ENCODE measurements around the gene ZFP36L1. TPM values are rescaled to one million over a fixed set of nuclear protein-coding genes. Genes with fewer than 3 reads are reported as not detected.
A peak's percentile ranks its signal among the peaks of the same experiment; 100 is the strongest.

Gene ZFP36L1, protein sequence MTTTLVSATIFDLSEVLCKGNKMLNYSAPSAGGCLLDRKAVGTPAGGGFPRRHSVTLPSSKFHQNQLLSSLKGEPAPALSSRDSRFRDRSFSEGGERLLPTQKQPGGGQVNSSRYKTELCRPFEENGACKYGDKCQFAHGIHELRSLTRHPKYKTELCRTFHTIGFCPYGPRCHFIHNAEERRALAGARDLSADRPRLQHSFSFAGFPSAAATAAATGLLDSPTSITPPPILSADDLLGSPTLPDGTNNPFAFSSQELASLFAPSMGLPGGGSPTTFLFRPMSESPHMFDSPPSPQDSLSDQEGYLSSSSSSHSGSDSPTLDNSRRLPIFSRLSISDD
- 100 to 1,000 TPM in 5 of 6 donors, 10 to 100 TPM in 1; 99.2 to 447 (median 302) TPM for polyA plus RNA-seq (ENCODE audit: low read depth in 6 of 6)

DNA sequence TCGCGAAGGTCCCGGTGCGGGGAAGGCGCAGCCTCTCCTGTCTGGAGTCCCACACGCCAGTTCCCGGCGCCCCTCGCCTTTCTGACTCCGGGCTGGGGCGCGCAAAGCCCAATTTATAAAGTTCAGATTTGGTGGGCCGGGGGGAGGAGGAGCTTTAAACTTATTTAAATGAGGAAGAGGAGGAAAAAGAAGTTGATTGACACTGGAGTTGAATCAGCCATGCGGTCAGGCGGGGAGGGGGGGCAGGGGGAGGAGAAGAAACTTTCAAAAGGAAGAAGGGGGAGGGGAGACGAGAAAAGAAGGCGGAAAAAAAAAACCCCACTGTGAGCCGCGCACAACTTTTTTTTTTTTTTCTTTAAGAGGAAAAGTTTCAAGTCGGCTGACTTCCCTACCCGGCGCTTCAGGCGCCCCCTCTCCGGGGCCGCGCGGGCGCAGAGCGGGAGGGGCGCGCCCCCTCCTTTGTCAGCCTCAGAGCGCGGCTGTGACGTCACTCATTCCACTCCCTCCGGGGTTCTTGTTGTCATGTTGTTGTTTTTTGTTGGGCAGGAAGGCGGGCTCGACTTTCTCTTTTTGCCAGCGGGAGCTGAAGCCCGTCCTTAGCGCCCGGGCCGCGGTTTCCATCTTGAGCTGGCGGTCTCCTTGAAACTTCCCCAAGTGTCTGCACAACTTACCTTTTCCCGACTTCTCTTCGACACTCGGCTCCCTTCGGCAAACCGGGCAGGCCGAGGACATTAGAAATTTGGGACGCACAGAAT is at the start of gene ZFP36L1:
Gene ZFP36L1, minus strand, starts transcription at position 89 of the 755 bp plus-strand sequence. CDS start 129 bp downstream, outside the sequence.
- Mint-ChIP-seq H3K4me1 (peaks cover 52 to 61% (median 59%) of the 10 kb centered on the region in 3 donors), H3K4me3 (peak within 1 kb of the TSS; percentile 91 to 100 (median 99)), H3K9me3 (peaks cover 0 to 3% (median 0%) of the 10 kb centered on the region in 7 donors), H3K27ac (peak within 1 kb of the TSS; percentile 99 to 100 (median 100)), H3K36me3 (peaks cover 22 to 37% of the 10 kb centered on the region in 2 donors), H3K27me3 (no peaks in the 10 kb centered on the region)
- DNase-seq: peak; percentile 91
- peak; percentile 38 to 44 for ATAC-seq (ENCODE audit: low read depth in 2 of 2)

GRCh38 chr14:68842298-68842697 is 49.4 kb upstream of the ZFP36L1 start:
- Mint-ChIP-seq H3K4me3 (peak overlapping the region in 1 of 8 donors; percentile 2), H3K9me3 (peaks cover 0 to 5% (median 0%) of the 10 kb centered on the region in 7 donors), H3K27ac (peak overlapping the region in 1 of 6 donors; percentile 34), H3K4me1 (peaks cover 5 to 29% (median 26%) of the 10 kb centered on the region in 3 donors), H3K36me3 (peaks cover 0 to 3% of the 10 kb centered on the region in 2 donors), H3K27me3 (no peaks in the 10 kb centered on the region)
- DNase-seq (no peak), ATAC-seq (ENCODE audit: low read depth in 2 of 2) (no peak)

DNA sequence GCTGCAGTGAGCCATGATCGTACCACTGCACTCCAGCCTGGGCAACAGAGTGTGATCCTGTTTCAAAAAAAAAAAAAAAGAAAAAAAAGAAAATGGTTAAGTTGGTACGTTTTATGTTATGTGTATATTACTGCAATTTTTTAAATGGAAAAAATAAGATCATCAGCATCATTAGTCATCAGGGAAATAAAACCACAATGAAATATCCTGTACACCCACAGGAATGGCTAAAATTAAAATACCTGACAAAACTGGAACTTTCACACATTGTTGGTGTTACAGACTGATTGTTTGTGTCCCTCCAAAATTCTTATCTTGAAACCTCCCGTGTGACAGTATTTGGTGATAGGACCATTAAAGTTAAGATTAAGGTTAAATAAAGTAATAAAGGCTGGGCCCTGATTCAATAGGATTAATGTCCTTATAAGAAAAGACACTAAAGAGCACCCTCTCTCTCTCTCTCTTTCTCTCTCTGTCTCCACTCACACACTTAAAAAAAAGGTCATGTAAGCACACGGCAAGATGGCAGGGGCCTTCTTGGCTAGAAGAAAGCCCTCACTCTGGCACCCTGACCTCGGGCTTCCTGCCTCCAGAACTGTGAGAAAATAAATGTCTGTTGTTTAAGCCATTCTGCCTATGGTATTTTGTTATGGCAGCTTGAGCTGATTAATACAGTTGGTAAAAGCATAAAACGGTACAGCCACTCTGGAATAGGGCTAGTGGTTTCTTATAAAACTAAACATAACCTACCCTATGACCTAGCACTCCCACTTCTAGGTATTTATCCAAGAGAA is 48.3 kb upstream of the ZFP36L1 start:
- Mint-ChIP-seq H3K4me1 (peaks cover 5 to 29% (median 26%) of the 10 kb centered on the region in 3 donors), H3K4me3 (no peak overlapping the region), H3K36me3 (peaks cover 0 to 13% of the 10 kb centered on the region in 2 donors), H3K27me3 (no peaks in the 10 kb centered on the region), H3K27ac (peak overlapping the region in 1 of 6 donors; percentile 9), H3K9me3 (peaks cover 0 to 12% (median 9%) of the 10 kb centered on the region in 7 donors)
- DNase-seq (no peak), ATAC-seq (ENCODE audit: low read depth in 2 of 2) (no peak)

GRCh38 chr14:68840454-68840853 is 47.6 kb upstream of the ZFP36L1 start:
- H3K27ac Mint-ChIP-seq: no peak overlapping the region
- DNase-seq: no peak
- H3K4me1 Mint-ChIP-seq: peaks cover 9 to 32% (median 27%) of the 10 kb centered on the region in 3 donors
- H3K9me3 Mint-ChIP-seq: peaks cover 5 to 19% (median 16%) of the 10 kb centered on the region in 7 donors
- no peak for ATAC-seq (ENCODE audit: low read depth in 2 of 2)
- no peaks in the 10 kb centered on the region for H3K27me3 Mint-ChIP-seq
- H3K36me3 Mint-ChIP-seq: peaks cover 0 to 21% of the 10 kb centered on the region in 2 donors
- H3K4me3 Mint-ChIP-seq: no peak overlapping the region

- Mint-ChIP-seq H3K4me1 (peaks cover 13 to 19% (median 18%) of the 10 kb centered on the region in 3 donors), H3K36me3 (peaks cover 0 to 24% of the 10 kb centered on the region in 2 donors), H3K27ac (no peak overlapping the region), H3K4me3 (no peak overlapping the region), H3K27me3 (no peaks in the 10 kb centered on the region), H3K9me3 (peaks cover 7 to 32% (median 21%) of the 10 kb centered on the region in 7 donors)
- ATAC-seq (ENCODE audit: low read depth in 2 of 2): no peak
- DNase-seq: no peak
Observed at GRCh38 chr14:68836082-68836481, 43.2 kb upstream of the ZFP36L1 start.

DNA sequence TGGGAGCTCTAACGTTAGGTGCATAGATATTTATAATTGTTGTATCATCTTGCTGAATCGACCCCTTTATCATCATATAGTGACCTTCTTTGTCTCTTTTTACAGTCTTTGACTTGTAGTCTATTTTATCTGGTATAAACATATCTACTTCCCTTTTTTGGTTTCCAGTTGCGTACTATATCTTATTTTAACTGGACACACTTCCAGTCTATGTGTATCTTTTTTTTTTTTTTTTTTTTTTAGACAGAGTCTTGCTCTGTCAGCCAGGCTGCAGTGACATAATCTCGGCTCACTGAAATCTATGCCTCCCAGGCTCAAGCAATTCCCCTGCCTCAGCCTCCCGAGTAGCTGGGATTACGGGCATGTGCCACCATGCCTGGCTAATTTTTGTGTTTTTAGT is 41.9 kb upstream of the ZFP36L1 start:
- no peaks in the 10 kb centered on the region for H3K27me3 Mint-ChIP-seq
- peaks cover 0 to 24% of the 10 kb centered on the region in 2 donors for H3K36me3 Mint-ChIP-seq
- peaks cover 13 to 18% (median 15%) of the 10 kb centered on the region in 3 donors for H3K4me1 Mint-ChIP-seq
- H3K4me3 Mint-ChIP-seq: peak overlapping the region in 5 of 8 donors; percentile 3 to 68 (median 45)
- ATAC-seq (ENCODE audit: low read depth in 2 of 2) (peak; percentile 41 to 84), DNase-seq (peak; percentile 29)
- peak overlapping the region in 4 of 6 donors; percentile 6 to 84 (median 74) for H3K27ac Mint-ChIP-seq
- H3K9me3 Mint-ChIP-seq: peaks cover 7 to 35% (median 21%) of the 10 kb centered on the region in 7 donors

DNA sequence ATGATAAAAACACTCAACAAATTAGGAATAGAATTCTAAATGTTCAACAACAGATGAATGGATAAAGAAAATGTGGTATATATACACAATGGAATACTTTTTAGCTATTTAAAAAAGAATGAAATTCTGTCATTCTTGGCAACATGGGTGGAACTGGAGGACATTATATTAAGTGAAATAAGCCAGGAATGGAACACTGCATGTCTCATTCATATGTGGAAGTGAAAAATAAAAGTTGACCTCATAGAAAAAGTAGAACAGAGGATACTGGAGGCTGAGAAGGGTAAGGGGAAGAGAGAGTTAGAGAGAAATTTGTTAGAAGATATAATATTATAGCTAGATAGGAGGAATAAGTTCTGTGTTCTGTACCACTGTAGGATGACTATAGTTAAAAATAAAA is 35.8 kb upstream of the ZFP36L1 start:
- H3K9me3 Mint-ChIP-seq: peaks cover 0 to 11% (median 4%) of the 10 kb centered on the region in 7 donors
- peak overlapping the region in 1 of 6 donors; percentile 84 for H3K27ac Mint-ChIP-seq
- DNase-seq: no peak
- peaks cover 13 to 19% (median 19%) of the 10 kb centered on the region in 3 donors for H3K4me1 Mint-ChIP-seq
- H3K27me3 Mint-ChIP-seq: no peaks in the 10 kb centered on the region
- H3K4me3 Mint-ChIP-seq: no peak overlapping the region
- no peak for ATAC-seq (ENCODE audit: low read depth in 2 of 2)
- no peaks in the 10 kb centered on the region for H3K36me3 Mint-ChIP-seq

DNA sequence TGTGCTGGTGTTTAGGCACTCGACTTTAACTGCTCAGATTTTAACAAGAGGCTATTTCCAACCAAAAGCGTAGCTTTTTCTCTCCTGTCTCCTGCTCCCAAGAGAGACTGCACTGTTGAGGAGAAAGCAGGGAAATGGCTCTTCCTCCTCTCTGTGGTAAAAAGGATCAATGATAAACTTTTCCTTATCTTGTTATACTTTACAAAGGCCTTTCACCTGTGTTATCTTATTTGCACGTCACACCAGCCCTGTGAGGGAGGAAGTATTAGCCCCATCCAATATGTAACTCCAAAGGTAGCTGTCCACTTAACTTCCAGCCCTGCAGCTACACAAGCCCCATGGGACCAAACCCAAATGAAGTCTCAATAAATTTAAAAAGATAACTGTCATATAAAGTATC is 32.9 kb upstream of the ZFP36L1 start:
- H3K4me3 Mint-ChIP-seq: peak overlapping the region in 1 of 8 donors; percentile 9

GRCh38 chr14:68824517-68825347 is 31.9 kb upstream of the ZFP36L1 start:
- DNase-seq (no peak), ATAC-seq (ENCODE audit: low read depth in 2 of 2) (peak; percentile 27 to 29)
- Mint-ChIP-seq H3K36me3 (no peaks in the 10 kb centered on the region), H3K27ac (no peak overlapping the region), H3K27me3 (no peaks in the 10 kb centered on the region), H3K4me3 (peak overlapping the region in 3 of 8 donors; percentile 48 to 79 (median 51)), H3K4me1 (peaks cover 32 to 49% (median 34%) of the 10 kb centered on the region in 3 donors), H3K9me3 (no peaks in the 10 kb centered on the region)

More for the DNA sequence above, 32.9 kb upstream of the ZFP36L1 start:
- Mint-ChIP-seq H3K27me3 (no peaks in the 10 kb centered on the region), H3K4me1 (peaks cover 23 to 40% (median 24%) of the 10 kb centered on the region in 3 donors), H3K27ac (no peak overlapping the region), H3K36me3 (no peaks in the 10 kb centered on the region), H3K9me3 (peaks cover 0 to 2% (median 0%) of the 10 kb centered on the region in 7 donors)
- DNase-seq: no peak
- no peak for ATAC-seq (ENCODE audit: low read depth in 2 of 2)

DNA sequence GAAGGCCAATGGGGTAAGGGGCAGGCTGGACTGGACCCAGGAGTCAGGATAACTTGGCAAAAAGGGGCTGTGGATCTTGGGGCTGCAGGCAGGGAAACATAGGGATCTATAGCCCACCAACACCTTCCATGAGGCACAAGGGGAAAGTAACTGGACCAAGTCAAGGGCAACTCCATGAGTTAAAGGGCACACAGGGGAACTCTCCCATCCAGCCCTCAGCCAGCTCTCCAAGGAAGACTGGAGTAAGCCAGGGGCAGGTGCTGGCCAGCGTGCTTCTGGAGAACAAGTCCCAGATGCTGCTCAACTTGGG is 31.3 kb upstream of the ZFP36L1 start:
- Mint-ChIP-seq H3K27ac (no peak overlapping the region), H3K9me3 (no peaks in the 10 kb centered on the region), H3K27me3 (no peaks in the 10 kb centered on the region), H3K36me3 (no peaks in the 10 kb centered on the region), H3K4me3 (peak overlapping the region in 3 of 8 donors; percentile 48 to 79 (median 51)), H3K4me1 (peaks cover 32 to 55% (median 35%) of the 10 kb centered on the region in 3 donors)
- ATAC-seq (ENCODE audit: low read depth in 2 of 2): no peak
- DNase-seq: no peak

DNA sequence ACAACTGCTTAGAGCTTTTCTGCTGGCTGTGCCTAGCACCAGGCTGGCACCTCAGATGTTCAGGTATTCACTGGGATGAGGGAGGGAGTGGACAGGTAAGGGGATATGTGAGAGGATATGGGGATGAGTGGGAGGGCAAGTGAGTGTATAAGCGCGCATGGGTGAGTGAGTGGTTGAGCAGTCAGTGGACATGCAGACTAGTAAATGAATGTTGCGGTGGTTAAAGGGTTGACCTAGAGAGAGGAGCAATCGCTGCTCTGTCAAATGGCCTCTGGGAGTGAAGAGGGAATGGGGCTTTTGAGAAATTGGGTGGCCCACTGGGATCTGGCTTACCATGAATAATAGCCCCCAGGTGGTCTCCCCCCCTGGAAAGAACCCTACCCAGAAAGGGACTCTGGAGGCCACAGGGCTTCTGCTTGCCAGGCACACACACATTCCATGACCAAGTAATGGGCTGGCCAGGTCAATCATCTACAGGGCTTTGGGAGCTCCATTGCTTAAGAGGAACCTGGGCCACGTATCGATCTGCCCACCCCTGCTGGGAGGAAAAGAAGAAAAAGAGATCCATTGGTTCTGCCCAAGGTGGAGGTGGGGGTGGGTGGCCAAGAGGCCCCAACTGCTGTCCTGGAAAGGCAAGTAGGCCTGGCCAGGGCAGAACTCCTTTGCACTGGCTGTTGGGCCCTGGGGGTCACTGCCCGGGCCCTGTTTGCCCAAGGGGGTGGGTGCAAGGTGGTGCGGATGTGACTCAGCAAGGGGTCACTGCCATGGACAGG is 30.8 kb upstream of the ZFP36L1 start:
- H3K4me3 Mint-ChIP-seq: peak overlapping the region in 1 of 8 donors; percentile 62
- ATAC-seq (ENCODE audit: low read depth in 2 of 2): no peak
- H3K9me3 Mint-ChIP-seq: no peaks in the 10 kb centered on the region
- no peaks in the 10 kb centered on the region for H3K36me3 Mint-ChIP-seq
- no peak for DNase-seq
- H3K4me1 Mint-ChIP-seq: peaks cover 31 to 55% (median 32%) of the 10 kb centered on the region in 3 donors
- H3K27me3 Mint-ChIP-seq: no peaks in the 10 kb centered on the region
- H3K27ac Mint-ChIP-seq: peak overlapping the region in 2 of 6 donors; percentile 29 to 31

Data from naive B cell (primary cell).